ENCODE measurements around the gene CTIF.

- TF ChIP-seq TAF1 (IDR thresholded peaks at IDR 0.05; ENCODE audit: borderline replicate concordance, low read depth, low read length), result no peak
- TF ChIP-seq POLR2AphosphoS5 (IDR thresholded peaks at IDR 0.05; ENCODE audit: low read depth, low read length), result no peak
- TF ChIP-seq POLR2A (IDR thresholded peaks at IDR 0.05; ENCODE audit: low read depth, low read length), result no peak
These were observed 45.2 kb upstream of the CTIF start for GRCh38 chr18:48493434-48494230.
